HAP-1 (cell line): ENCODE measurements around the gene COG7.
"Not testable (repeated sequence)": the region's sequence is repeated elsewhere in the genome, so short reads cannot be mapped to it uniquely, and the experiment has no call there.

Experiments used
- DNase-seq, 2 experiments: peaks; one replicate each; pipeline ENCODE4 v3.0.0-alpha.2; 2016 to 2020; ENCODE audit warnings: low spot score in 2 of 2
- H3K27me3 ChIP-seq: fragments of 250-450 bp; sonication (Bioruptor Pico); 2 replicates; pipeline ENCODE4 v1.5.1; 2020; ENCODE audit warnings: low read depth, mild to moderate bottlenecking, moderate library complexity
- H3K36me3 ChIP-seq: fragments of 250-450 bp; sonication (Bioruptor Pico); replicated peaks from 2 replicates; pipeline ENCODE4 v1.5.1; 2020; ENCODE audit warnings: mild to moderate bottlenecking
- H3K4me1 ChIP-seq: fragments of 250-450 bp; sonication (Bioruptor Pico); 2 replicates; pipeline ENCODE4 v1.5.1; 2020; ENCODE audit warnings: mild to moderate bottlenecking
- H3K4me3 ChIP-seq: fragments of 250-450 bp; sonication (Bioruptor Pico); 2 replicates; pipeline ENCODE4 v1.5.1; 2020; ENCODE audit warnings: mild to moderate bottlenecking, moderate library complexity
- H3K9me3 ChIP-seq: fragments of 250-450 bp; sonication (Bioruptor Pico); 2 replicates; pipeline ENCODE4 v1.5.1; 2020; ENCODE audit warnings: mild to moderate bottlenecking, moderate library complexity
- in situ Hi-C: fragments of 300-500 bp; cut with MboI; formaldehyde crosslinking; loops from 3 replicates; pipeline ENCODE4 v1.14.3; 2020; ENCODE audit warnings: low sequenced_read_pairs, inconsistent platforms, mixed read lengths

The COG7 gene

DNA sequence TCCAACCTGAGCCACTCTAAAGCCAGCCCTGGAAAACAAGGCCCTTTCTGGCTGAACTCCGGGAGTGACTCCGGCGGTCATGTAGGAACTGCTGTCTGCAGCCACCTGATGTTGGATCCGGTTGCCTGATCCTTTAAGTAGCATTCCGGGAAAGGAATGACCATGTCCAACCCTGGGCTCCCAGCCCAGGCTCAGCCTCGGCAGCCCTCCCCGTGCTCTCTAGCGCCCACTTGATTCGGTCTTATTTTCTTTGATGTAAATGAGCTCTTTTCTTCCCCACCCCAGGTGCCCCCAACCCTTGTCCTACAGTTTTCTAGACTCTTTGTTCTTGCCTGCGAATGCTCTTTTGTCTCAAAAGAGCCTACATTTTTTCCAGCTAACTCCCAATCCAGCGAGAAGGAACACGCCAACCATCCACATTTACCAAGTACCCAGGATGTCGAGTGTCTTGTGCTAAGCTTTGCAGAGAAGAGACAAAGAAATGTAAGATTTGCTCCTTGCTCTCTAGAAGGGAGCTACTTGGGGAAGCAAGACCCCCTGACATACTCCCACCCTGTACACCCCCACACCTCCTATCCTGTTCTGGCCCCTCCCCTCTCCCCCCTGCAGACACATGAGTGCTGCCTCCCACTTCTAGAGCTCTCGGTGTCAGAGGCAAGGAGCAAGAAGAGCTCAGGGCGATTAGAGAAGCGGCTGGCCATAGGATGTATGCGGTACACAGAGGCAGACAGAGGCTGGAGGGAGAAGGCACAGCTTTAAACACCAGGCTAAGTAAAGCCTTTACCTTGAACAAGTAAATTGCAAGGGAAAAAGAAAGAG lies 53.8 kb downstream of the COG7 start:
- Histone ChIP-seq H3K4me1 (peaks cover 6% of the 10 kb centered on the region; the same call in 1 of the 2 replicates), H3K36me3 (peaks cover 18% of the 10 kb centered on the region)
- peak in 1 of 2 experiments; percentile 53 for DNase-seq

DNA sequence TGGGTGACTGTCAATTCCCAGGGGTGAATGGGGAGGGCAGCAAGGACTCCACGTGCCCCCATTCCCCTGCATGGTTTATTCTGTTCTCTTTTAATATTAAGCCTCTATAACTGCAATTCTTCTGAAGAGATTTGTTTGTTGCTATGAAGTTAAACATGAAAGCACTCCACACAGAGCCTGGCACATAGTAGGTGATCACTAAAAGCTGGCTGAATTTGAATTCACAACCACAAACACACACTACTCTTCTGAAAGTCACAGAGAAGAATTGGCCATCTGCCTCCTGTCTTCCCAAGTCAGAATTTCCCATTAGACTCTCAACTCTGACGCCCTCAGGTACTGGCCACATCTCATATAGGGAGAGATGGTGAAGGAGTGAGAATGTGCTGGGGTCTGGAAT lies 55.5 kb downstream of the COG7 start:
- H3K4me1 ChIP-seq: peaks cover 6% of the 10 kb centered on the region; the same call in 1 of the 2 replicates
- H3K9me3 ChIP-seq: no peaks in the 10 kb centered on the region
- H3K27me3 ChIP-seq: no peaks in the 10 kb centered on the region
- H3K4me3 ChIP-seq: no peak overlapping the region
- peaks cover 7% of the 10 kb centered on the region for H3K36me3 ChIP-seq
- in situ Hi-C loops: no loop called here
- DNase-seq: no peak

More for the DNA sequence above, 53.8 kb downstream of the COG7 start:
- Histone ChIP-seq H3K27me3 (no peaks in the 10 kb centered on the region), H3K9me3 (no peaks in the 10 kb centered on the region), H3K4me3 (no peak overlapping the region)
- in situ Hi-C loops: no loop called here

- H3K36me3 ChIP-seq: peaks cover 11% of the 10 kb centered on the region
- H3K9me3 ChIP-seq: no peaks in the 10 kb centered on the region
- peaks cover 6% of the 10 kb centered on the region; the same call in 1 of the 2 replicates for H3K4me1 ChIP-seq
- in situ Hi-C loops: no loop called here
- no peak for DNase-seq
- H3K4me3 ChIP-seq: no peak overlapping the region
- no peaks in the 10 kb centered on the region for H3K27me3 ChIP-seq
Observed at GRCh38 chr16:23395732-23396131, 57.3 kb downstream of the COG7 start.

DNA sequence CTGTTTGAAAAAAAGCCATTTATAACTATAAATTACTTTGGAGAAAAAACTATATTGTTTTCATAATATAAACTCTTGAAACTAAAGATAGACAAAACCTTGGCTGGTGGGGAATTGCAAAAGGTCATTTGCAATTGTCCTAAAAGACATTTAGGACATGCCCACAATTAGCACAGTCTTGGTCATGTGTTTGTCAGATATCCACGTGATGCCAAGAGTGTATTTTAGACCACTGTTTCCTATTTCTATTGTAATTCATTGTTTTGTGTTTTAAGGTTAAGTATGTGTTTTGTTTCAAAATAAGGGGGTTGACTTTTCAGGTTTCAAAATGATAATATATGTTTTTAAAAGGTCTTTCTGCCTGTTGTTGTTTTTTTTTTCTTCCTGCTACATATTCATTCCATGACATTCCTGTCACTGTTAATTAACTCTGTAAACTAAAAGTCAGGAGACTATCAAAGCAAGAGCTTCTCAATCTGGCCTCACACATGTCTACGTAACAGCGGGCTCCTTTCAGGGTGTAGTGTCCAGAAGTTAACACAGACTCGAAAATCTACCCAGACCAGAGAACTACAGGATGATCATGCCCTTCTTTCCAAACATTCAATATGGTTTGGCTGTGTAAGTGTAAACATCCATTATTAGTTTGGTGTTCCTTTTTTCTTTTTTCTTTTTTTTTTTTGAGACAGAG lies 58.7 kb downstream of the COG7 start:
- H3K27me3 ChIP-seq: no peaks in the 10 kb centered on the region
- H3K4me1 ChIP-seq: peaks cover 1% of the 10 kb centered on the region; the same call in 1 of the 2 replicates
- H3K4me3 ChIP-seq: no peak overlapping the region
- no peak for DNase-seq
- peaks cover 4% of the 10 kb centered on the region; the same call in 1 of the 2 replicates for H3K36me3 ChIP-seq
- H3K9me3 ChIP-seq: no peaks in the 10 kb centered on the region
- in situ Hi-C loops: no loop called here

DNA sequence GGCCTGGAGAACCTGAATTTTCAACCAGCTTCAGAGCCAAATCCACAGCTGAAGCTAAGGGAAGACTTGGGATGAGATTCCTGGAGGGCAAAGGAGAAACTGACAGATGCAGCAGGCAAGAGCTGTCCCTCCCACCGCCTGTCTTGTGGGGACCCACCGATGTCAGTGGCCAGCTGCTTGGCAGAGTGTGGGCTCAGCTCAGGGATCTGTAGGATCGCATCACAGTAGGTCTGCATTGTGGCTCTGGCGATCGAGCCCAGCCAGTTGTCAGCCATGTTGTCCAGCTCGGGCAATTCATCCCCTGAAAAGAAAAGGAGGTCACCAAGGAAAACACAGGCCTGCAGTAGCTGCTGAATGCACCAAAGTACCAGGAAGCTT lies 60.8 kb downstream of the COG7 start:
- peaks cover 4% of the 10 kb centered on the region; the same call in 1 of the 2 replicates for H3K36me3 ChIP-seq
- H3K4me1 ChIP-seq: no peaks in the 10 kb centered on the region
- no peak overlapping the region for H3K4me3 ChIP-seq
- no peaks in the 10 kb centered on the region for H3K27me3 ChIP-seq
- in situ Hi-C loops: no loop called here
- H3K9me3 ChIP-seq: no peaks in the 10 kb centered on the region
- DNase-seq: no peak

DNA sequence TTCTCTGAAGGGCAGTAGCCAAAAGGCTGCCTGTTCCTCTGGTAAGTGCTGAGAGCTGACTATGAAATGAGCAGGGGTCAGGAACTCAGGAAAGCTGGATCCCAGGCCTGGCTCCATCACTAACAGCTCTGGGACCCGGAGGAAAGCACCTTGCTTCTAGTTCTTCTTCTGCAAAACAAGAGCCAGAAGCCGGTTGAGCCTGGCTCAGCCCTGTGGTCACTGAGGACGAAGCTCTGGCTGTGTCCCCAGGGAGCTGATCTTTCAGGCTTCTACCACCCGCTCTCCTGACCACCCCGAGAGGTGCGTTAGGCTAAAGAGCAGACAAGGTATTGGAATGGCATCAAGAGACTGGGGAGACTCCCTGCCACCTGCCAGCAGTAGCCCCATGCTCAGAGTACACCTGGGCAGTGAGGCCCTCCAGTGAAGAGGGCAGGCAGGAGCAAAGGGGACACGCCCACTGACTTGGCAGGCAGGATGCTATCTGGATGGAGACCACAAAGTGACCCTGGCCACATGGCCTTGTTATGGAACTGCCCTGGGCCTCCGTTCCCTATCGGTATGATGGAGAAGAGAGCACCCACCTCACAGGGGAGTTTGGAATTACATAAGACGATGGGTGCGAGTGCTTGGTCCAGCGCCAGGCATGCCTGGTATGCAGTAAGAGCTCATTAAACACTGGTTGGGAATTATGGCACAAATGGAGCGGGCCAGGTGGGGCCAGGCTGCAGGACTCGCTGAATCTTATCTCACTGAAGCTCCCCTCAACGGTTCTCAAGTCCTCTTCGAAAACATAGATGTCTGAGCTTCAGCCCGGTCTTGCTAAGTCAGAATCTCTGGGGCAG lies 61.4 kb downstream of the COG7 start:
- no peaks in the 10 kb centered on the region for H3K4me1 ChIP-seq
- peaks cover 4% of the 10 kb centered on the region; the same call in 1 of the 2 replicates for H3K36me3 ChIP-seq
- in situ Hi-C loops: no loop called here
- H3K4me3 ChIP-seq: no peak overlapping the region
- H3K27me3 ChIP-seq: no peaks in the 10 kb centered on the region
- DNase-seq: no peak
- H3K9me3 ChIP-seq: no peaks in the 10 kb centered on the region

DNA sequence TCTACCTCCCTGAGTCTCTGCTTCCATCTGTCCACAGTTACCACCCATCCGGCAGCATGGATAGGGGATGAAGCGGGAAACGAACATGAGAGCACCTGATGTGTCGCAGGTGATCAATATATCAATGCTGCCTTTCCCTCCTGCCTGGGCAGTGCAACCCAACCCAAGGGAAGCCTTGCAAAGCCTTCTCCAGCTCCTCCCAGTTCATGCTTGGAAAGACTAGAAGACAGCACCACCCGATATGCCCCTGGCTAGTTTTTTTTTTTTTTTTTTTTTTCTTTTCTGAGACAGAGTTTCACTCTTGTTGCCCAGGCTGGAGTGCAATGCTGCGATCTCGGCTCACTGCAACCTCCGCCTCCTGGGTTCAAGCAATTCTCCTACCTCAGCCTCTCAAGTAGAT lies 63.1 kb downstream of the COG7 start:
- H3K9me3 ChIP-seq, H3K27me3 ChIP-seq, H3K4me1 ChIP-seq, DNase-seq, H3K4me3 ChIP-seq, in situ Hi-C loops, H3K36me3 ChIP-seq: not testable (repeated sequence)

GRCh38 chr16:23389201-23389600 lies 63.8 kb downstream of the COG7 start:
- in situ Hi-C loops: no loop called here
- DNase-seq: no peak
- Histone ChIP-seq H3K9me3 (no peaks in the 10 kb centered on the region), H3K4me1 (no peaks in the 10 kb centered on the region), H3K4me3 (no peak overlapping the region), H3K27me3 (no peaks in the 10 kb centered on the region), H3K36me3 (peaks cover 4% of the 10 kb centered on the region; the same call in 1 of the 2 replicates)

- Histone ChIP-seq H3K36me3 (peaks cover 4% of the 10 kb centered on the region; the same call in 1 of the 2 replicates), H3K9me3 (no peaks in the 10 kb centered on the region), H3K4me3 (no peak overlapping the region), H3K4me1 (no peaks in the 10 kb centered on the region), H3K27me3 (no peaks in the 10 kb centered on the region)
- DNase-seq: no peak
- in situ Hi-C loops: no loop called here
Observed at GRCh38 chr16:23388786-23389185, 64.2 kb downstream of the COG7 start.

DNA sequence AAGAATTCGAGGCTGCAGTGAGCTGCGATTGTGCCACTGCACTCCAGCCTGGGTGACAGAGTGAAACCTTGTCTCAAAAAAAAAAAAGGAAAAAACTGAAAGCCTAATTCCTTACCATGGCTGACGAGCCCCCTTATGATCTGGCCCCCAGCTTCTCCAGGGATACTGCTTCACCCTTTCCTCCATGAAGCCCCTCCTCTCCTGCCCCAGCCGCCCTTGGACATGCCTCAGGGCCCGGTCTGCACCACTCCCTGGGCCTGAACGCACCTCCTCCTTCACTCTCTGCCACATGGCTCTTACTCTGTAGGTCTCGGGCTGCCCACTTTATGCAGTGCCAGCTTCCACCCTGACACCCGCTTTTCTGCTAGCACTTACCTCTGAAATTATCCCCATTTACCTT lies 65.3 kb downstream of the COG7 start:
- Histone ChIP-seq H3K27me3 (no peaks in the 10 kb centered on the region), H3K36me3 (peaks cover 4% of the 10 kb centered on the region; the same call in 1 of the 2 replicates), H3K4me1 (no peaks in the 10 kb centered on the region), H3K4me3 (no peak overlapping the region), H3K9me3 (no peaks in the 10 kb centered on the region)
- in situ Hi-C loops: no loop called here
- no peak for DNase-seq

DNA sequence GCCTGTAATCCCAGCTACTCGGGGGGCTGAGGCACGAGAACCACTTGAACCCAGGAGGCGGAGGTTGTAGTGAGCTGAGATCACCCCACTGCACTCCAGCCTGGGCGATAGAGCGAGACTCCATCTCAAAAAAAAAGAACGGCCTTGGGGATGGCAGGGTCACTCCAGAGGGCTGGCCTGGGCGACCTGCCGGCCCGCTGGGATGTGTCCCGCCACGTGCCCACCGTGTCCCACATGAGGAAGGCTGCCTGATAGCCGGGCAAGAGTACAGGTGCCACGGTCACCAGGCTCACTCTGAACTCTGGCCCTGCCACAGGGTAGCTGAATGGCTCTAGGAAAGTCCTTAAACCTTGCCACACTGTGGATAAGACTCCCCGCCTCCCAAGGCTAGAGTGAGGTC lies 67.5 kb downstream of the COG7 start:
- Histone ChIP-seq H3K4me1 (no peaks in the 10 kb centered on the region), H3K27me3 (no peaks in the 10 kb centered on the region), H3K36me3 (no peaks in the 10 kb centered on the region), H3K9me3 (no peaks in the 10 kb centered on the region), H3K4me3 (no peak overlapping the region)
- in situ Hi-C loops: no loop called here
- no peak for DNase-seq

DNA sequence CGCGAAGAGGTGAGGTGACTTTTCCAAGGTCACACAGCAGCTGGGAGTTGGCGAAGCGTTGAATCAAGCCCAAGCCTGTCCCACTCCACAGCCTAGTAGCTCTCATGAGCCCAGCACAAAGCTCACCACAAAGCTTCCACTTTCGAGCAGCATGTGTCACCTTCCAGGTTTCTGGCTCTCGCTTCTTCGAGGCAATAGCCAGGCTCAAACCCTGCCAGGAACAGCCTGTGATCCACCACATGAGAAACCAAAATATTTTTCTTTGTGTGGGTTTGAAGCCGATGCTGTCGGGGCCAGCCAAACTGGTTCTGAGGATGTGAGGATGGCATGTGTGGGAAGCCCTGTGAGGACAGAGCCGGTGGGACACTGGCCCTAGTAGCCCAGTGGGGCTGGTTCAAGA lies 68.1 kb downstream of the COG7 start:
- DNase-seq: no peak
- in situ Hi-C loops: no loop called here
- no peak overlapping the region for H3K4me3 ChIP-seq
- H3K36me3 ChIP-seq: no peaks in the 10 kb centered on the region
- H3K4me1 ChIP-seq: no peaks in the 10 kb centered on the region
- H3K9me3 ChIP-seq: no peaks in the 10 kb centered on the region
- H3K27me3 ChIP-seq: no peaks in the 10 kb centered on the region

DNA sequence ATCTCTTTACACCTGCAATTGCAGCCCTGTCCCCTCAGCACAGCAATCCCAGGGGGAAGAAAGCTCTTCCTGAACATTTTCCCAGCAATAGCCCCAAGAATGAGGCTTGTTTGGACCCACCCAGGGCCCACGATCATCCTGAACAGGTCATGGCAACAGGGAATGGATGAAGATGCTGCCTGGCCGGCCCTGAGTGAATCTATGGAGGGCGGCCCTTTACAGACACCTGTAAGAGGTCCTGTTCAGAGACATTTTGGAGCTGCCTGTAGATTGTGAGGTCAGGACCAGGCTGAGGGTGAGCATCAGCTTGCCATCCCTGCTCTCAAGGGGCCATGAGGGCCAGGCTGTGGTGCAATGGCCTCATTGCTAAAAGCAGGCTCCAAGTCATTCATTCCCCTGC lies 69.1 kb downstream of the COG7 start:
- no peaks in the 10 kb centered on the region for H3K4me1 ChIP-seq
- no peak overlapping the region for H3K4me3 ChIP-seq
- no peaks in the 10 kb centered on the region for H3K9me3 ChIP-seq
- H3K36me3 ChIP-seq: no peaks in the 10 kb centered on the region
- no peaks in the 10 kb centered on the region for H3K27me3 ChIP-seq
- no peak for DNase-seq
- in situ Hi-C loops: no loop called here
